Measurements from ENCODE around the gene GGCX.

Gene GGCX

DNA sequence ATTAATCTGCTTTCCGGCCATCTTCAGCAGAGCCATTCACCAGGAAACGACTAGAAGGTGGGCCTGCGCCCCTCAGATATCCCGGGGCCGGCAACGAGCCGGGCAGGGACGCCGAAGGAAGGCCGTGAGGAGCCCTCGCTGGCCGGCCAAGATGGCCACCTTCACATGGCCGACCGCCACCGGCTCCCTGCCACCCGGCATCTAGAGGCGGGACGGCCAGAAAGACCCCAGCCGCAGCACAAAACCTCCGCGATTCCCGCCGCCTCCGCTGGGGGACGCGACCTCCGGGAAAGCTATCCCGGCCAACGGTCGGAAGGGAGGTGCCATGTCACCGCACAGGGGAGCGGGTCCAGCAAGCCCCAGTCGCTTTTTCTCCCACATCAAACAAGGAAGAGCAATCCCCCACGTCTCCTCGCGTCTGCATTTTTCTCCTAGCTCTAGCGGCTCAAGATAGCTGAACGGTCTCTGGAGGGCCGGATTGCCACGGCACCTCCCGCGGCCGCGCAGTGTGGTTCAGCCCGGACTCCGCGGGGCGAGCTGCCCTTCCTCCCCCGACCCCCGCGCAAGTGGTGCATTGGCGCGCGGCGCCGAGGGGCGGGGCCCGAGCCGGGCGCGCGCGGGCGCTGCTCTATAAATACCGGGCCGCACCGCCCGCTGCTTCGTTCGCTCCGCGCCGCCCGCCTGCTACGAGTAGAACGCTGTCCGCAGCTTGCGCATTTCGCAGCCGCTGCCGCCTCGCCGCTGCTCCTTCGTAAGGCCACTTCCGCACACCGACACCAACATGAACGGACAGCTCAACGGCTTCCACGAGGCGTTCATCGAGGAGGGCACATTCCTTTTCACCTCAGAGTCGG, 22.6 kb downstream of the GGCX start, which contains the start of gene MAT2A (continued):
- TF ChIP-seq ZBTB17 (tag by site-specific recombination; IDR thresholded peaks at IDR 0.05), result peak; percentile 40; the same call in 1 of the 2 replicates
- no peak for TF ChIP-seq ZNF16 (tag by site-specific recombination; IDR thresholded peaks at IDR 0.05; ENCODE audit: low read depth)
- TF ChIP-seq, protein P1, sequence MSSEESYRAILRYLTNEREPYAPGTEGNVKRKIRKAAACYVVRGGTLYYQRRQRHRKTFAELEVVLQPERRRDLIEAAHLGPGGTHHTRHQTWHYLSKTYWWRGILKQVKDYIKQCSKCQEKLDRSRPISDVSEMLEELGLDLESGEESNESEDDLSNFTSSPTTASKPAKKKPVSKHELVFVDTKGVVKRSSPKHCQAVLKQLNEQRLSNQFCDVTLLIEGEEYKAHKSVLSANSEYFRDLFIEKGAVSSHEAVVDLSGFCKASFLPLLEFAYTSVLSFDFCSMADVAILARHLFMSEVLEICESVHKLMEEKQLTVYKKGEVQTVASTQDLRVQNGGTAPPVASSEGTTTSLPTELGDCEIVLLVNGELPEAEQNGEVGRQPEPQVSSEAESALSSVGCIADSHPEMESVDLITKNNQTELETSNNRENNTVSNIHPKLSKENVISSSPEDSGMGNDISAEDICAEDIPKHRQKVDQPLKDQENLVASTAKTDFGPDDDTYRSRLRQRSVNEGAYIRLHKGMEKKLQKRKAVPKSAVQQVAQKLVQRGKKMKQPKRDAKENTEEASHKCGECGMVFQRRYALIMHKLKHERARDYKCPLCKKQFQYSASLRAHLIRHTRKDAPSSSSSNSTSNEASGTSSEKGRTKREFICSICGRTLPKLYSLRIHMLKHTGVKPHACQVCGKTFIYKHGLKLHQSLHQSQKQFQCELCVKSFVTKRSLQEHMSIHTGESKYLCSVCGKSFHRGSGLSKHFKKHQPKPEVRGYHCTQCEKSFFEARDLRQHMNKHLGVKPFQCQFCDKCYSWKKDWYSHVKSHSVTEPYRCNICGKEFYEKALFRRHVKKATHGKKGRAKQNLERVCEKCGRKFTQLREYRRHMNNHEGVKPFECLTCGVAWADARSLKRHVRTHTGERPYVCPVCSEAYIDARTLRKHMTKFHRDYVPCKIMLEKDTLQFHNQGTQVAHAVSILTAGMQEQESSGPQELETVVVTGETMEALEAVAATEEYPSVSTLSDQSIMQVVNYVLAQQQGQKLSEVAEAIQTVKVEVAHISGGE (tag by site-specific recombination; conservative IDR thresholded peaks at IDR 0.05; ENCODE audit: low read depth), result 0 out of 2 replicates have a peak, but pooled peaks have one; percentile 14
- no peak for TF ChIP-seq ZNF239 (tag by site-specific recombination; IDR thresholded peaks at IDR 0.05)
- TF ChIP-seq ZNF19 (tag by site-specific recombination; IDR thresholded peaks at IDR 0.05; ENCODE audit: low read depth), result no peak
- peak; percentile 67 for TF ChIP-seq ZNF324 (tag by site-specific recombination; IDR thresholded peaks at IDR 0.05)
- TF ChIP-seq, protein P2, sequence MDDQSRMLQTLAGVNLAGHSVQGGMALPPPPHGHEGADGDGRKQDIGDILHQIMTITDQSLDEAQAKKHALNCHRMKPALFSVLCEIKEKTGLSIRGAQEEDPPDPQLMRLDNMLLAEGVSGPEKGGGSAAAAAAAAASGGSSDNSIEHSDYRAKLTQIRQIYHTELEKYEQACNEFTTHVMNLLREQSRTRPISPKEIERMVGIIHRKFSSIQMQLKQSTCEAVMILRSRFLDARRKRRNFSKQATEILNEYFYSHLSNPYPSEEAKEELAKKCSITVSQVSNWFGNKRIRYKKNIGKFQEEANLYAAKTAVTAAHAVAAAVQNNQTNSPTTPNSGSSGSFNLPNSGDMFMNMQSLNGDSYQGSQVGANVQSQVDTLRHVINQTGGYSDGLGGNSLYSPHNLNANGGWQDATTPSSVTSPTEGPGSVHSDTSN (CRISPR knock-in tag; IDR thresholded peaks at IDR 0.05), result peak; percentile 71; the same call in 1 of the 2 replicates
- TF ChIP-seq, protein P3, sequence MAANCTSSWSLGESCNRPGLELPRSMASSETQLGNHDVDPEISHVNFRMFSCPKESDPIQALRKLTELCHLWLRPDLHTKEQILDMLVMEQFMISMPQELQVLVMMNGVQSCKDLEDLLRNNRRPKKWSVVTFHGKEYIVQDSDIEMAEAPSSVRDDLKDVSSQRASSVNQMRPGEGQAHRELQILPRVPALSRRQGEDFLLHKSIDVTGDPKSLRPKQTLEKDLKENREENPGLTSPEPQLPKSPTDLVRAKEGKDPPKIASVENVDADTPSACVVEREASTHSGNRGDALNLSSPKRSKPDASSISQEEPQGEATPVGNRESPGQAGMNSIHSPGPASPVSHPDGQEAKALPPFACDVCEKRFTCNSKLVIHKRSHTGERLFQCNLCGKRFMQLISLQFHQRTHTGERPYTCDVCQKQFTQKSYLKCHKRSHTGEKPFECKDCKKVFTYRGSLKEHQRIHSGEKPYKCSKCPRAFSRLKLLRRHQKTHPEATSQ (tag by site-specific recombination; IDR thresholded peaks at IDR 0.05), result peak; percentile 16; the same call in 1 of the 2 replicates
- TF ChIP-seq ZNF157 (tag by site-specific recombination; IDR thresholded peaks at IDR 0.05), result no peak
- TF ChIP-seq KLF1 (tag by site-specific recombination; IDR thresholded peaks at IDR 0.05), result no peak
- TF ChIP-seq ZNF558 (tag by site-specific recombination; IDR thresholded peaks at IDR 0.05), result no peak
- TF ChIP-seq SP7 (tag by site-specific recombination; IDR thresholded peaks at IDR 0.05), result peak; percentile 87
- TF ChIP-seq, protein P4, sequence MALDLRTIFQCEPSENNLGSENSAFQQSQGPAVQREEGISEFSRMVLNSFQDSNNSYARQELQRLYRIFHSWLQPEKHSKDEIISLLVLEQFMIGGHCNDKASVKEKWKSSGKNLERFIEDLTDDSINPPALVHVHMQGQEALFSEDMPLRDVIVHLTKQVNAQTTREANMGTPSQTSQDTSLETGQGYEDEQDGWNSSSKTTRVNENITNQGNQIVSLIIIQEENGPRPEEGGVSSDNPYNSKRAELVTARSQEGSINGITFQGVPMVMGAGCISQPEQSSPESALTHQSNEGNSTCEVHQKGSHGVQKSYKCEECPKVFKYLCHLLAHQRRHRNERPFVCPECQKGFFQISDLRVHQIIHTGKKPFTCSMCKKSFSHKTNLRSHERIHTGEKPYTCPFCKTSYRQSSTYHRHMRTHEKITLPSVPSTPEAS (tag by site-specific recombination; IDR thresholded peaks at IDR 0.05), result no peak
- TF ChIP-seq, protein P5, sequence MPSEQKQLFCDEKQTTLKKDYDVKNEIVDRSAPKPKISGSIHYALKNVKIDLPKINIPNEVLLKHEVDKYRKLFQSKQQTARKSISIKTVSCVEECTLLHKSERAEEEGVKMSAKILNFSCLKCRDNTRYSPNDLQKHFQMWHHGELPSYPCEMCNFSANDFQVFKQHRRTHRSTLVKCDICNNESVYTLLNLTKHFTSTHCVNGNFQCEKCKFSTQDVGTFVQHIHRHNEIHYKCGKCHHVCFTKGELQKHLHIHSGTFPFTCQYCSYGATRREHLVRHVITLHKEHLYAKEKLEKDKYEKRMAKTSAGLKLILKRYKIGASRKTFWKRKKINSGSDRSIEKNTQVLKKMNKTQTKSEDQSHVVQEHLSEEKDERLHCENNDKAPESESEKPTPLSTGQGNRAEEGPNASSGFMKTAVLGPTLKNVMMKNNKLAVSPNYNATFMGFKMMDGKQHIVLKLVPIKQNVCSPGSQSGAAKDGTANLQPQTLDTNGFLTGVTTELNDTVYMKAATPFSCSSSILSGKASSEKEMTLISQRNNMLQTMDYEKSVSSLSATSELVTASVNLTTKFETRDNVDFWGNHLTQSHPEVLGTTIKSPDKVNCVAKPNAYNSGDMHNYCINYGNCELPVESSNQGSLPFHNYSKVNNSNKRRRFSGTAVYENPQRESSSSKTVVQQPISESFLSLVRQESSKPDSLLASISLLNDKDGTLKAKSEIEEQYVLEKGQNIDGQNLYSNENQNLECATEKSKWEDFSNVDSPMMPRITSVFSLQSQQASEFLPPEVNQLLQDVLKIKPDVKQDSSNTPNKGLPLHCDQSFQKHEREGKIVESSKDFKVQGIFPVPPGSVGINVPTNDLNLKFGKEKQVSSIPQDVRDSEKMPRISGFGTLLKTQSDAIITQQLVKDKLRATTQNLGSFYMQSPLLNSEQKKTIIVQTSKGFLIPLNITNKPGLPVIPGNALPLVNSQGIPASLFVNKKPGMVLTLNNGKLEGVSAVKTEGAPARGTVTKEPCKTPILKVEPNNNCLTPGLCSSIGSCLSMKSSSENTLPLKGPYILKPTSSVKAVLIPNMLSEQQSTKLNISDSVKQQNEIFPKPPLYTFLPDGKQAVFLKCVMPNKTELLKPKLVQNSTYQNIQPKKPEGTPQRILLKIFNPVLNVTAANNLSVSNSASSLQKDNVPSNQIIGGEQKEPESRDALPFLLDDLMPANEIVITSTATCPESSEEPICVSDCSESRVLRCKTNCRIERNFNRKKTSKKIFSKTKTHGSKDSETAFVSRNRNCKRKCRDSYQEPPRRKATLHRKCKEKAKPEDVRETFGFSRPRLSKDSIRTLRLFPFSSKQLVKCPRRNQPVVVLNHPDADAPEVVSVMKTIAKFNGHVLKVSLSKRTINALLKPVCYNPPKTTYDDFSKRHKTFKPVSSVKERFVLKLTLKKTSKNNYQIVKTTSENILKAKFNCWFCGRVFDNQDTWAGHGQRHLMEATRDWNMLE (tag by site-specific recombination; conservative IDR thresholded peaks at IDR 0.05; ENCODE audit: low read depth), result no peak
- no peak for TF ChIP-seq ZNF416 (tag by site-specific recombination; IDR thresholded peaks at IDR 0.05)
- peak; percentile 82 for TF ChIP-seq ZXDB (tag by site-specific recombination; IDR thresholded peaks at IDR 0.05)
- no peak for TF ChIP-seq ZNF768 (tag by site-specific recombination; IDR thresholded peaks at IDR 0.05)
- TF ChIP-seq, protein P6, sequence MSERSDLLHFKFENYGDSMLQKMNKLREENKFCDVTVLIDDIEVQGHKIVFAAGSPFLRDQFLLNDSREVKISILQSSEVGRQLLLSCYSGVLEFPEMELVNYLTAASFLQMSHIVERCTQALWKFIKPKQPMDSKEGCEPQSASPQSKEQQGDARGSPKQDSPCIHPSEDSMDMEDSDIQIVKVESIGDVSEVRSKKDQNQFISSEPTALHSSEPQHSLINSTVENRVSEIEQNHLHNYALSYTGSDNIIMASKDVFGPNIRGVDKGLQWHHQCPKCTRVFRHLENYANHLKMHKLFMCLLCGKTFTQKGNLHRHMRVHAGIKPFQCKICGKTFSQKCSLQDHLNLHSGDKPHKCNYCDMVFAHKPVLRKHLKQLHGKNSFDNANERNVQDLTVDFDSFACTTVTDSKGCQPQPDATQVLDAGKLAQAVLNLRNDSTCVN (tag by site-specific recombination; optimal IDR thresholded peaks at IDR 0.05), result no peak
- no peak for TF ChIP-seq ZNF654 (tag by site-specific recombination; IDR thresholded peaks at IDR 0.05; ENCODE audit: low read depth)
- TF ChIP-seq MEIS1 (CRISPR knock-in tag; IDR thresholded peaks at IDR 0.05; ENCODE audit: borderline replicate concordance), result no peak
- no peak for TF ChIP-seq ZNF658 (tag by site-specific recombination; IDR thresholded peaks at IDR 0.05)
- no peak for TF ChIP-seq ZNF571 (tag by site-specific recombination; IDR thresholded peaks at IDR 0.05)
- TF ChIP-seq ZNF610 (tag by site-specific recombination; IDR thresholded peaks at IDR 0.05; ENCODE audit: borderline replicate concordance), result peak; percentile 49; the same call in 1 of the 2 replicates
- TF ChIP-seq, protein P7, sequence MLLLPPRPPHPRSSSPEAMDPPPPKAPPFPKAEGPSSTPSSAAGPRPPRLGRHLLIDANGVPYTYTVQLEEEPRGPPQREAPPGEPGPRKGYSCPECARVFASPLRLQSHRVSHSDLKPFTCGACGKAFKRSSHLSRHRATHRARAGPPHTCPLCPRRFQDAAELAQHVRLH (tag by site-specific recombination; IDR thresholded peaks at IDR 0.05), result no peak
- 0 out of 2 replicates have a peak, but pooled peaks have one; percentile 42 for TF ChIP-seq ZFP41 (tag by site-specific recombination; IDR thresholded peaks at IDR 0.05; ENCODE audit: borderline replicate concordance)

All from HEK293 (cell line).